ENCODE measurements around the gene SPAG8. TPM values are rescaled to one million over a fixed set of nuclear protein-coding genes. Genes with fewer than 3 reads are reported as not detected.

The SPAG8 gene, protein sequence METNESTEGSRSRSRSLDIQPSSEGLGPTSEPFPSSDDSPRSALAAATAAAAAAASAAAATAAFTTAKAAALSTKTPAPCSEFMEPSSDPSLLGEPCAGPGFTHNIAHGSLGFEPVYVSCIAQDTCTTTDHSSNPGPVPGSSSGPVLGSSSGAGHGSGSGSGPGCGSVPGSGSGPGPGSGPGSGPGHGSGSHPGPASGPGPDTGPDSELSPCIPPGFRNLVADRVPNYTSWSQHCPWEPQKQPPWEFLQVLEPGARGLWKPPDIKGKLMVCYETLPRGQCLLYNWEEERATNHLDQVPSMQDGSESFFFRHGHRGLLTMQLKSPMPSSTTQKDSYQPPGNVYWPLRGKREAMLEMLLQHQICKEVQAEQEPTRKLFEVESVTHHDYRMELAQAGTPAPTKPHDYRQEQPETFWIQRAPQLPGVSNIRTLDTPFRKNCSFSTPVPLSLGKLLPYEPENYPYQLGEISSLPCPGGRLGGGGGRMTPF
- 0.06 to 0.13 TPM (median 0.08 TPM) in 3 replicates for polyA plus RNA-seq
- polyA plus RNA-seq (2011; ENCODE audit: low read depth): not detected
- polyA plus RNA-seq (2011; cell fraction: cytosol; rRNA removed): 0.11 TPM in 1 of 2 replicates, not detected in the other
- polyA plus RNA-seq (2011; cell fraction: nucleus; rRNA removed): 0.42 and 0.53 TPM in 2 replicates
- polyA plus RNA-seq (2012; ENCODE audit: low replicate concordance): 0.18 TPM in 1 of 2 replicates, not detected in the other
- not detected in 3 replicates for polyA minus RNA-seq
- not detected for polyA minus RNA-seq (2011; cell fraction: cytosol; rRNA and poly(A)+ RNA removed)
- not detected in 2 replicates for polyA minus RNA-seq (2011; cell fraction: nucleus; rRNA and poly(A)+ RNA removed)

DNA sequence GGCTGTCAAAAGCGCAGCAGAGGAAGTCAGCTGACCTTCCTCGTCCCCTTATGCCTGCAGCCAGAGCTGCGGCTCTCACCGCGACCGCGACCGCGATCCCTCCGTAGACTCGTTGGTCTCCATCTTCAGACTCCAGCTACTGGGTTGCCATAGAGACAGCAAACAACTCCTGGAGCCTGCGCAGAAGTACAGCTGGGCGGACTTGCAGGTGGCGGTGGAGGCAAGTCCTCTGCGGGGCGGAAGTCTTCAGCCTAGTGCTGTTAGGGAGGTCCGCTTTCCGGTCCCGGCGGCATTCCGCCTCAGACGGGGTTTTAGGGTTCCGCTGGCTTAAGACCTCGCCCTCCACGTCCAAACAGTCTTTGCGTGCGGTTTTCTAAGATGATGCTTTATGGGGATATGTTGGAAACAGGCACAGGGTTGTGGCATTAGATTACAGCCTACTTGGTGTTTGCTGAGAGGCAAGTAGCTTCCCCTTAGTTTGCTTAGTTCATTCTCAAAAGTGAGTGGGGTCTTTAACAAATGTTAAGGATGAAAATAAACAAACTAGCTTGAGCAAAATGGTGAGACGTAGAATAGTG, at the start of gene SPAG8:
TSS of gene SPAG8 (minus strand) at position 238 of the 578 bp plus-strand sequence. CDS start at position 123, 115 bp downstream.
- H3K4me3 ChIP-seq (ENCODE audit: control insufficient read depth in 2 of 3, extremely low read depth in 1 of 3, insufficient read depth in 2 of 3, low read depth in 1 of 3, low read length in 3 of 3): peak within 1 kb of the TSS; percentile 0 to 65 (median 27)
- FAIRE-seq (peak; percentile 84), DNase-seq (ENCODE audit: low read depth, low spot score) (peak; percentile 81)
- no peak for TF ChIP-seq EZH2 (IDR thresholded peaks at IDR 0.05; ENCODE audit: low read length)
- TF ChIP-seq, protein P1, sequence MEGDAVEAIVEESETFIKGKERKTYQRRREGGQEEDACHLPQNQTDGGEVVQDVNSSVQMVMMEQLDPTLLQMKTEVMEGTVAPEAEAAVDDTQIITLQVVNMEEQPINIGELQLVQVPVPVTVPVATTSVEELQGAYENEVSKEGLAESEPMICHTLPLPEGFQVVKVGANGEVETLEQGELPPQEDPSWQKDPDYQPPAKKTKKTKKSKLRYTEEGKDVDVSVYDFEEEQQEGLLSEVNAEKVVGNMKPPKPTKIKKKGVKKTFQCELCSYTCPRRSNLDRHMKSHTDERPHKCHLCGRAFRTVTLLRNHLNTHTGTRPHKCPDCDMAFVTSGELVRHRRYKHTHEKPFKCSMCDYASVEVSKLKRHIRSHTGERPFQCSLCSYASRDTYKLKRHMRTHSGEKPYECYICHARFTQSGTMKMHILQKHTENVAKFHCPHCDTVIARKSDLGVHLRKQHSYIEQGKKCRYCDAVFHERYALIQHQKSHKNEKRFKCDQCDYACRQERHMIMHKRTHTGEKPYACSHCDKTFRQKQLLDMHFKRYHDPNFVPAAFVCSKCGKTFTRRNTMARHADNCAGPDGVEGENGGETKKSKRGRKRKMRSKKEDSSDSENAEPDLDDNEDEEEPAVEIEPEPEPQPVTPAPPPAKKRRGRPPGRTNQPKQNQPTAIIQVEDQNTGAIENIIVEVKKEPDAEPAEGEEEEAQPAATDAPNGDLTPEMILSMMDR (optimal IDR thresholded peaks at IDR 0.05 in 1 of 3, IDR thresholded peaks at IDR 0.05 in 1 of 3, conservative IDR thresholded peaks at IDR 0.05 in 1 of 3; ENCODE audit: extremely low read depth in 1 of 3, insufficient read depth in 2 of 3, low read length in 3 of 3): no peak
- peak within 1 kb of the TSS; percentile 20 for H3K9ac ChIP-seq (ENCODE audit: control insufficient read depth, extremely low read depth, insufficient read depth, low read length)
- H3K4me1 ChIP-seq (ENCODE audit: control insufficient read depth, extremely low read depth, insufficient read depth, low read length): peaks cover 18% of the 10 kb centered on the region
- peak within 1 kb of the TSS; percentile 91 for H3K4me2 ChIP-seq (ENCODE audit: control insufficient read depth, extremely low read depth, insufficient read depth, low read depth, low read length)
- dilution Hi-C loops (cut with MboI; ENCODE audit: extremely low pct_ligation_motif_present, low sequenced_read_pairs): no loop called here
- H2AFZ ChIP-seq (ENCODE audit: control insufficient read depth, low read length): peak within 1 kb of the TSS; percentile 89
- H3K79me2 ChIP-seq (ENCODE audit: control insufficient read depth, insufficient read depth, low read length): no peaks in the 10 kb centered on the region
- H3K9me3 ChIP-seq (ENCODE audit: control insufficient read depth, low read depth, low read length): no peaks in the 10 kb centered on the region
- no peaks in the 10 kb centered on the region for H3K36me3 ChIP-seq (ENCODE audit: control insufficient read depth in 2 of 2, extremely low read depth in 1 of 2, insufficient read depth in 2 of 2, low read length in 2 of 2)
- H3K9me1 ChIP-seq (ENCODE audit: control insufficient read depth, extremely low read depth, insufficient read depth, low read length): no peaks in the 10 kb centered on the region
- no peaks in the 10 kb centered on the region for H4K20me1 ChIP-seq (ENCODE audit: control insufficient read depth, extremely low read depth, insufficient read depth, low read length)
- no peaks in the 10 kb centered on the region for H3K27me3 ChIP-seq (ENCODE audit: control insufficient read depth, extremely low read depth, insufficient read depth, low read length)
- H3K27ac ChIP-seq (ENCODE audit: control insufficient read depth, insufficient read depth, low read length): peak within 1 kb of the TSS; percentile 3

DNA sequence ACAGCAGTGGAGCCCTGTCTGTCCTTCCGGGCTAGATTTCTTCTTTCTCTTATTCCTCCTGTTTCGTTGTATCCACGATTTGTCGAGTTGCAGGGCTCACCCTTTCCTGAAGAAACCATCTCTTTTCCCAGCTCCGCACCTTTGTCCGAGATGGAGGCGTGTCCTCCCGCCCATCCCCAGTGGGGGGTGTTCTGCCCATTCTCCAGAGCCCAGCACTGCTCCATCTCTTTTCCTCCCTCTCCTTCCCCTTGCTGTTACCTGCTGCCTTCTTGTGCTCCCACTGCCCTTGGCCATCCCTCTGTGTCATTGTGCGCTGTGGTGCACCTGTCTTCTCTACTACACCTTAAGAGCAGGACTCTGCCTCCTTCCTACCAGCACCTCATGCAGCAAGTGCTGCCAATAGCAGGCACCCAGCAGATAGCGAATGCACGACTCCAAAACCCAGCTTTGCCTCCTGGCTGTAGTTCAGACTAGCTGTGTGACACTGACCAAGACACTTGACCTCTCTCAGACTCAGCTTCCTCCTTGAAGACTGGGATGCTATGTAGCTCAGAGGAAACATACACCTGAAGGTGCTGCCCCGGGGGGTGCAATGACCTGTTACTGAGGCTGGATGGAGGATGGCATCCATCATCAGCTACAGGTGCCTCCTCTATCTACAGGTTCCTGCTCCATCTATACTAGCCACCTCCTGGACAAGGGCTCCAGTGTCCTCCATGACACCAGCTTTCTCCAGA, 49.3 kb upstream of the SPAG8 start:
- H3K9ac ChIP-seq (ENCODE audit: control insufficient read depth, extremely low read depth, insufficient read depth, low read length): no peak overlapping the region
- no peak overlapping the region for H3K4me2 ChIP-seq (ENCODE audit: control insufficient read depth, extremely low read depth, insufficient read depth, low read depth, low read length)
- FAIRE-seq (no peak), DNase-seq (ENCODE audit: low read depth, low spot score) (no peak)
- no peaks in the 10 kb centered on the region for H3K9me3 ChIP-seq (ENCODE audit: control insufficient read depth, low read depth, low read length)
- no peak overlapping the region for H3K4me3 ChIP-seq (ENCODE audit: control insufficient read depth in 2 of 3, extremely low read depth in 1 of 3, insufficient read depth in 2 of 3, low read depth in 1 of 3, low read length in 3 of 3)
- H2AFZ ChIP-seq (ENCODE audit: control insufficient read depth, low read length): no peak overlapping the region
- H3K36me3 ChIP-seq (ENCODE audit: control insufficient read depth in 2 of 2, extremely low read depth in 1 of 2, insufficient read depth in 2 of 2, low read length in 2 of 2): no peaks in the 10 kb centered on the region
- H3K27me3 ChIP-seq (ENCODE audit: control insufficient read depth, extremely low read depth, insufficient read depth, low read length): peaks cover 8% of the 10 kb centered on the region
- H4K20me1 ChIP-seq (ENCODE audit: control insufficient read depth, extremely low read depth, insufficient read depth, low read length): no peaks in the 10 kb centered on the region
- no peak overlapping the region for H3K27ac ChIP-seq (ENCODE audit: control insufficient read depth, insufficient read depth, low read length)
- H3K4me1 ChIP-seq (ENCODE audit: control insufficient read depth, extremely low read depth, insufficient read depth, low read length): no peaks in the 10 kb centered on the region
- dilution Hi-C loops (cut with MboI; ENCODE audit: extremely low pct_ligation_motif_present, low sequenced_read_pairs): no loop called here
- H3K79me2 ChIP-seq (ENCODE audit: control insufficient read depth, insufficient read depth, low read length): no peaks in the 10 kb centered on the region
- no peak for TF ChIP-seq EZH2 (IDR thresholded peaks at IDR 0.05; ENCODE audit: low read length)
- TF ChIP-seq, protein P1 (optimal IDR thresholded peaks at IDR 0.05 in 1 of 3, IDR thresholded peaks at IDR 0.05 in 1 of 3, conservative IDR thresholded peaks at IDR 0.05 in 1 of 3; ENCODE audit: extremely low read depth in 1 of 3, insufficient read depth in 2 of 3, low read length in 3 of 3): no peak
- no peaks in the 10 kb centered on the region for H3K9me1 ChIP-seq (ENCODE audit: control insufficient read depth, extremely low read depth, insufficient read depth, low read length)

Data from keratinocyte (primary cell).